HG02852 (cell line): Measurements from ENCODE around the gene CACUL1.
"Not testable (repeated sequence)": the region's sequence is repeated elsewhere in the genome, so short reads cannot be mapped to it uniquely, and the experiment has no call there.

ENCODE experiments used
- ATAC-seq: cut with Tn5 transposase; IDR thresholded peaks from one replicate; pipeline ENCODE4 v1.9.1; 2021; ENCODE audit warnings: mild to moderate bottlenecking, moderate library complexity; ENCODE audit not compliant: unreplicated experiment

CACUL1 gene

GRCh38 chr10:118769898-118770600 is 15.3 kb upstream of the CACUL1 start:
- no peak for ATAC-seq

GRCh38 chr10:118768041-118768919 is 13.5 kb upstream of the CACUL1 start:
- ATAC-seq, result no peak

- ATAC-seq, result no peak
Measured at GRCh38 chr10:118767297-118768040, 12.7 kb upstream of the CACUL1 start.

GRCh38 chr10:118764195-118764594 is 9.4 kb upstream of the CACUL1 start:
- no peak for ATAC-seq

- ATAC-seq, result no peak
Measured at GRCh38 chr10:118763202-118763988, 8.6 kb upstream of the CACUL1 start.

GRCh38 chr10:118760265-118760664 is 5.5 kb upstream of the CACUL1 start:
- no peak for ATAC-seq

GRCh38 chr10:118758449-118758848 is 3.7 kb upstream of the CACUL1 start:
- ATAC-seq, result no peak

- ATAC-seq, result peak; percentile 18
Measured at GRCh38 chr10:118754229-118754555, 578 bp downstream of the CACUL1 start.

- ATAC-seq, result peak; percentile 11
Measured at GRCh38 chr10:118753331-118754228, 1.2 kb downstream of the CACUL1 start.

GRCh38 chr10:118752409-118752808 is 2.4 kb downstream of the CACUL1 start:
- no peak for ATAC-seq

GRCh38 chr10:118751265-118751664 is 3.5 kb downstream of the CACUL1 start:
- ATAC-seq, result no peak

GRCh38 chr10:118748041-118748440 is 6.7 kb downstream of the CACUL1 start:
- ATAC-seq, result no peak

- no peak for ATAC-seq
Measured at GRCh38 chr10:118746246-118746645, 8.5 kb downstream of the CACUL1 start.

- no peak for ATAC-seq
Measured at GRCh38 chr10:118745056-118745455, 9.7 kb downstream of the CACUL1 start.

GRCh38 chr10:118744346-118744918 is 10.3 kb downstream of the CACUL1 start:
- ATAC-seq, result not testable (repeated sequence)

GRCh38 chr10:118742782-118743181 is 12.0 kb downstream of the CACUL1 start:
- ATAC-seq, result no peak

GRCh38 chr10:118742032-118742431 is 12.7 kb downstream of the CACUL1 start:
- ATAC-seq, result no peak

GRCh38 chr10:118738406-118738805 is 16.4 kb downstream of the CACUL1 start:
- no peak for ATAC-seq

GRCh38 chr10:118737603-118738302 is 17.0 kb downstream of the CACUL1 start:
- ATAC-seq, result no peak
